DMS114 treated with DMSO at 0.1 percent for 48 hours (cell line): Measurements from ENCODE around the gene GMPR.

Experiments used
- DNase-seq: peaks from one replicate; lab custom pipeline; 2025; ENCODE audit not compliant: unreplicated experiment; lab: John Stamatoyannopoulos, UW

GMPR gene

DNA sequence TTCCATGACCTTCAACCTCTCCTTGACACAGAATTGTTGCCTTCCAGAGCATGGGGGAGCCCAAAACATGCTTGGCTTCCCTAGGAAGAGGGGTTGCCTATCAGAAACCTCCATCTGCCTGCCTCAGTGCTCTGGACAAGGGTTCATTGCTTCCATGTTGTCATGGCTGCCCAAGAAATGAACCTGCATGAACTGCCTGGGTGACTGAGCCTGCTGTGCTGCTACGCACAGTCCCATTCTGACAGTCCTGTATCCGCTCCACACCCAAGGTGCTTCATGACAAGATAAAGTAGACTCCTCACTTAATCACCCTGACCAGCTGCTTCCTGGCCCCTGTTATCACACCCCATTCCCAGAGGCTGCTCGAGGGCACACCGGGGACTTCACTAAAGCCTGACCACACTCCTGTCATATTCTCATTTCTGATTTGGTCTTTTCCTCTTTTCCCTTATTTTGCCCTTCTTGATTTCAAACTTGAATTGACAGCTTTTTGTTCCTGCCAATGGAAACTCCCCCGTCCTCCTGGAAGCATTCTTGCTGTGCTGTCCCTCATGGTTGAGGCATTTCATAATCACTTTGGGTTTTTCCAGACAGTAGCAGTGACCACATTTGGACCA, 31.9 kb downstream of the GMPR start:
- no peak for DNase-seq

- no peak for DNase-seq
Measured at GRCh38 chr6:16271428-16271827, 33.0 kb downstream of the GMPR start.

- no peak for DNase-seq
Measured at GRCh38 chr6:16272201-16272600, 33.8 kb downstream of the GMPR start.

GRCh38 chr6:16273256-16273655, 34.9 kb downstream of the GMPR start:
- no peak for DNase-seq

- no peak for DNase-seq
Measured at GRCh38 chr6:16274483-16274882, 36.1 kb downstream of the GMPR start.

DNA sequence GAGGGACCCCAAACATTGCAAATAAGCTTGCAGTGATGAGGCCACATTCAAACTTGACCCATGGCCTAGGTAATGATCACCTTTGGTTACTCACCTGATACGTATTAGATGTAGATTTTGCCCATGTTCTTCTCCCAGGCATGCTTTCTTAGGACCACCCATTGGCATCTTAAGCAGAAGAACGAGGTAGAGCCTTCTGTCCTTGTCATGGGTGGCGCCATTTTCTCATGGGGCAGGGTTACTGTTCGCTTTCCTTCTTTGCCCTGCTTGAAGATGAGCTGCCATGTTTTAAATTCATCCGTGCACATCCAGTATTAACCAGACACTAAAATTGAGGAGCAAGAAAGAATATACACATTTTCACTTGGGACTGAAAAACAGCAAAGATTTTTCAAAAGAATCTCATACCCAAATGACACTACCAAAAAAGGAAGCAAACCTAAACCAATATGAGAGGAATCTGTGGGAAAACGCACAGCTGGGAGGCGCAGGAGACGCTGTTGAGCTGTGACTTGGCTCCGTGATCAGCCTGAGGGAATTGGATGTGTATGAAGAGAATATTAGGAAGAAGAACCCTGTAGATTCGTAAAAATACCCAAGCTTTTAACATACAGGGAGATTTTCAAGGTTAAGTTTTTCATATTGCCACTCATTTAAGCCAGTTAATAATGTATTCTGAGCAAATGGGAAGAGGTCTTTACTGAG, 36.6 kb downstream of the GMPR start:
- no peak for DNase-seq

DNA sequence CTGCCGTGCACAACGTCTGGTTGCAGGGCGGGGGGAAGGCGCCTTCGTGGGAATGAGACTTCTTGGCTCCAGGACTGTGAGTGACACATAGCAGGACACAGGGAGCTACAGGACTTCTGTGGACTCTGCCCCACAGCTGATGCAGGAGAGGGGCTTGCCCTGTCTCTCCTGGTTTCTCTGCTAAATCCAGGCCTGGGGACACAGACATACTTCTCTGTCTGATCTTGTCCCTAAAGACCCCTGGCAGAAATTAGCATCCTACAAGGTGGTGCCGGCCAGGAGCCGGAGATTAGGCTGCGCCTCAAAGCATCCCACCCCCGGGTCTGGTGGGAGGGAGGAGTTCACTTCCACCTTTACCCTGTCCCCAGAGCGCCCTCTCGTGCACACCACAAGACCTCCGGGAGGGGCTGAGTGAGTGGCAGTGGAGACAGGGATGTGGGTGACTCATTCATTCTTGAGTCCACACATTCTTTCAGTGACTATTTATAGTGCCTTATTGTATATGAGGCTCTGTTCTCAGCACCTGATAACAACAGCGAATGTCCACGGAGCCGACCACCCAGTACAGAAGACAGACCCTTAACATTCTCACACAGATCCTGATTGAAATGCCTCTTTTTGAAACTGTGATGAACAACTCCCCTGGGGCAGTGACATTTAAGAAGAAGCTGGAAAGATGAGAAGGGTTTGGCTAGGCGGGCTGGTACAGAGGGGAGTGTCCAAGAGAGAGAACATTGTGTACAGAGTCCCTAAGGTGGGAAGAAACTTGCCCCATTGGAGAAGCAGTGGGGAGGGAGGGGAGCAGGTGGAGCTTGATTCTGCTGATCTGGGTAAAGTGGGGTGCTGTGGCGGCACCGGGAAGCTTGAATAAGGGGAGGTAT, 39.0 kb downstream of the GMPR start:
- no peak for DNase-seq

DNA sequence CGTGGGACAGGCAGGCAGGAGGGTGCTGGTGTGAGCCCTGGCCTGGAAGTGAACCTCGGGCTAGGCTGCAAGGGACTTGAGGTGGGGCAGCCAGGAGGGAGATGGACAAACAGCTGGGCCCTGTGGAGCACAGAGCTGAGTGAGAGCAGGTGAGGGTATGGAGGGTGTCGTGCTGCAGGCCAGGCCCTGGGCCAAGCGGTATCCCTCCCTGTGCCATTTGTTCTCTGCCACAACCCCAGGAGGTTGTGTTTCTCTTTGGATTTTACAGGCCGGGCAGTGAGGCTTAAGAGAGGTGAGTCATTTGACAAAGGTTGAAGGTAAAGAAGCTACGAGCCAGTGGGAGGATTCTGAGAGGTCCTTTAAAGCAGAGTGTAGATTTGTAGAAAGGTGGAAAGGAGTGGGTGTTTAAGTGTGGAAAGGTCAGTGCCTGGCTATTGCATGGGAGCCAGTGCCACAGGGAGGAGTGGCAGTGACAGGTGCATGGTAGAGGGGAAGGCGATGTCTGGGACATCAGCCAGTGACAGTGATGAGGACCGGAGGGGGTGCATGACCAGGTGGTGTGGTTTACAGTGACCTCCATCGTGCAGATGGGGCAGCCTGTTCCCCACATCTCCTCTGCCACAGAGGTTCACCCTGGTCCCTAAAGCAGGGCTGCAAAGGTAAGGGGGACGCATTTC, 39.8 kb downstream of the GMPR start:
- DNase-seq = no peak

GRCh38 chr6:16278750-16279149, 40.4 kb downstream of the GMPR start:
- DNase-seq = no peak

DNA sequence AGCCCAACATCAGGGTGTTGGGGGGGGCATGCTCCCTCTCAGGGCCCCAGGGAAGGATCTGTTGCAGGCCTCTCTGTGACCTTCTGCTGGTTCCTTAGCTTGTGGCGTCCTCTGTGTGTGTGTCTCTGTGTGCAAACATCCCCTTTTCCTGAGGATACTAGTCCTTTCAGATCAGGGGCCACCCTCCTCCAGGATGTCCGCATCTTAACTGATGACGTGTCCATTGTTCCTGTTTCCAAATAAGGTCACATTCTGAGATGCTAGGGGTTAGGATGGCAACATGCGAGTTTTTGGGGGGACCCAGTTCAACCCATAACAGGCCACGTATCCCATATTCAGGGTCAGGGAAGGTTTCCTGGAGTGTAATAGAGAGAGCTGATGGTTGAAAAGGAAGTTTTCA, 40.9 kb downstream of the GMPR start:
- DNase-seq = no peak

GRCh38 chr6:16282370-16282769, 44.0 kb downstream of the GMPR start:
- DNase-seq = no peak

GRCh38 chr6:16284472-16284871, 46.1 kb downstream of the GMPR start:
- DNase-seq = no peak

DNA sequence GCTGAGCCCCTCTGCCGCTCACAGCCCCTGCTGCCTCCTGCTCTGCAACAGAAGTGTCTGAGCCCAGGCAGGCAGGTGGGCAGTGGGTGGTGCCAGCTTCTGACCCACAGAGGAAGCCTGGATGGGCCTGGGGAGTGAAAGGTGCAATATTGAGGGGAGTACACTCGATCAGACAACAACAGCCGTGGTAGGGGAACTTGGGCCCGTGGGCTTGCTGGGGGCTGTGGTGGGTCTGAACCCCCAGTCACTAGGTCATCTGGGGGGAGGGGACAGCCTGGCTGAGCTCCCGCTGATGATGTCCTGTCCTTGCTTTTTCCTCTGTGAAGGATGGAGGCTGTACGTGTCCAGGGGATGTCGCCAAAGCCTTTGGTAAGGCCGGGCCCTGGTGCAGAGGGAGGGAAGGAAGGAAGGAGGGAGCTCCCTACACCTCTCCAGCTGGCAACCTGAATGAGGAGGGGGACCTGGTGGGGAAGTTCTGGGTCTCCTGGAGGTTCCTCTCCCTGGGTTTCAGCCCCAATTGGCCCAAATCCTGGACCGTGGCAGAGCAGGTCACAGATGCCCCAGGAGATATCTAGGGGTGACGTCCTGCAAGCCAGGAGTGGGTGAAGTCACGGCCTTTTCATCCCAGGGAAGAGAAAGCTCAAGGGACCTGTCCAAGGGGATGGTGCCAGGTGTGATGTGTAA, 47.2 kb downstream of the GMPR start:
- no peak for DNase-seq

GRCh38 chr6:16286151-16286522, 47.8 kb downstream of the GMPR start:
- no peak for DNase-seq

DNA sequence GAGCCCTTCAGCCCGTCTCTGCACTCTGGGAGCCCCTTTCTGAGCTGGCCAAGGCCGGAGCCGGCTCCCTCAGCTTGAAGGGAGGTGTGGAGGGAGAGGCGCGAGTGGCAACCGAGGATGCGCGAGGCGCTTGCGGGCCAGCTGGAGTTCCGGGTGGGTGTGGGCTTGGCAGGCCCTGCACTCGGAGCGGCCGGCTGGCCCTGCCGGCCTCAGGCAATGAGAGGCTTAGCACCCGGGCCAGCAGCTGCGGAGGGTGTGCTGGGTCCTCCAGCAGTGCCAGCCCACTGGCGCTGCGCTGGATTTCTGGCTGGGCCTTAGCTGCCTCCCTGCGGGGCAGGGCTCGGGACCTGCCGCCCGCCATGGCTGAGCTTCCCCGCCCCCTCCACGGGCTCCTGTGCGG, 49.8 kb downstream of the GMPR start:
- DNase-seq = no peak

DNA sequence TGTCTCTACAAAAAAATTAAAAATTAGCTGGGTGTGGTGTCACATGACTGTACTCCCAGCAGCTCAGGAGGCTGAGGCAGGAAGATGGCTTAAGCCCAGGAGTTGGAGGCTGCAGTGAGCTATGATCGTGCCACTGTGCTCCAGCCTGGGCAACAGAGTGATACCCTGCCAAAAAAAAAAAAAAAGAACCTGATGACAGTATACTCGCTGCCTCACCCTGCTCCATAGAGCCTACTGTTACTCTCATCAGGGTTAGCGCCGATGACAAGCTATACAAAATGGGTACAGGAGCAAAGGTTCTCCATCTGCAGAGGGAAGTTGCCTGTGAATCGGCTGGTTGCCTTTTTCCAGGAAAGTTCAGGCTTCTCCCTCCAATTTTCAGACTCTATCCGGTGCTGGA, 53.4 kb downstream of the GMPR start:
- no peak for DNase-seq

GRCh38 chr6:16292432-16292831, 54.0 kb downstream of the GMPR start:
- no peak for DNase-seq

DNA sequence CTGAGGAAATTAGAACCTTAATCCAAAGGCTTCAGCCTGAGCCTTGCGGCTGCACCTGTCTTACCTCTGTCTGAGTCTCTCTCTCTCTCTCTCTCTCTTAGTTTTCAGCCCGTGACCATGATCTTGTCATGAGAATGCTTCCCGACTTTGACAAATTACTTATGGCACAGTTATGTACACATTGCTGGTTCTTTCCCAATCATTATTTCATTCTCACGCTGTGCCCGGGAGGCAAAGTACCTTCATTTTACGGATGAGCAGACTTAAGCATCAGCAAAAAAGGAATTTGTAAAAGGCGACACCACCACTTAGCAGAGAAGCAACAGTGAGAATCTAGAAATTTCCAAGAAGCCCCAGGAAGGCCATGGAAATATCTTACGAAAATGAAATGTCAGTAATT, 54.6 kb downstream of the GMPR start:
- DNase-seq = no peak

GRCh38 chr6:16294371-16294770, 56.0 kb downstream of the GMPR start:
- DNase-seq = no peak

- DNase-seq = no peak
Measured at GRCh38 chr6:16295060-16295459, 56.7 kb downstream of the GMPR start.

GRCh38 chr6:16295471-16295870, 57.1 kb downstream of the GMPR start:
- DNase-seq = no peak
